22Rv1 (cell line): ENCODE data around the gene VMP1.

Experiments used
- ZFX ChIP-seq: fragments of 450-650 bp; IDR thresholded peaks from 2 replicates; pipeline ENCODE4 v1.6.1; 2017; ENCODE audit warnings: antibody characterized with exemption, borderline replicate concordance
- TF ChIP-seq, protein P1 (sequence below): fragments of 450-650 bp; IDR thresholded peaks from 2 replicates; pipeline ENCODE4 v1.5.1; 2017; ENCODE audit warnings: mild to moderate bottlenecking

DNA sequence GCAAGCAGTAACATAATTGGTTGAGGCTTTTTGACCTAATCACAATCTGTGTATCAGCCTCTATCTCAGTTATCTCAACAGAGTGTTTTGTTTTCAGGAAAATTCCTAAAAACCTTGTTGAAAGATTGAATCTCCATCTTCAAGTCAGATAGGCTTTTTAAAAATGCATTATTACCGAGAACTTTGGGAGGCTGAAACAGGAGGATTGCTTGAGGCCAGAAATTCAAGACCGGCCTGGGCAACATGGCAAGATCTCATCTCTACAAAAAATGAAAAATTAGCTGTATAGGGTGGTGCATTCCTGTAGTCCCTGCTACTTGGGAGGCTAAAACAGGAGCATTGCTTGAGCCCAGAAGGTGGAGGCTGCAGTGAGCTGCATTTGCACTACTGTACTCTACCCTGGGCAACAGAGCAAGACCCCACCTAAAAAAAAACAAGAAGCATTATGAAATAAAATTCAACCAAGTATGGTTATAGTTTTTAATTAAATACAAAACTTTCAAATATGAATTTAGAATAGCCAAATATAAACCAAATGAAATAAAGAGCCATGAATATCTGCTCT, 68.4 kb downstream of the VMP1 start:
- TF ChIP-seq, protein P1, sequence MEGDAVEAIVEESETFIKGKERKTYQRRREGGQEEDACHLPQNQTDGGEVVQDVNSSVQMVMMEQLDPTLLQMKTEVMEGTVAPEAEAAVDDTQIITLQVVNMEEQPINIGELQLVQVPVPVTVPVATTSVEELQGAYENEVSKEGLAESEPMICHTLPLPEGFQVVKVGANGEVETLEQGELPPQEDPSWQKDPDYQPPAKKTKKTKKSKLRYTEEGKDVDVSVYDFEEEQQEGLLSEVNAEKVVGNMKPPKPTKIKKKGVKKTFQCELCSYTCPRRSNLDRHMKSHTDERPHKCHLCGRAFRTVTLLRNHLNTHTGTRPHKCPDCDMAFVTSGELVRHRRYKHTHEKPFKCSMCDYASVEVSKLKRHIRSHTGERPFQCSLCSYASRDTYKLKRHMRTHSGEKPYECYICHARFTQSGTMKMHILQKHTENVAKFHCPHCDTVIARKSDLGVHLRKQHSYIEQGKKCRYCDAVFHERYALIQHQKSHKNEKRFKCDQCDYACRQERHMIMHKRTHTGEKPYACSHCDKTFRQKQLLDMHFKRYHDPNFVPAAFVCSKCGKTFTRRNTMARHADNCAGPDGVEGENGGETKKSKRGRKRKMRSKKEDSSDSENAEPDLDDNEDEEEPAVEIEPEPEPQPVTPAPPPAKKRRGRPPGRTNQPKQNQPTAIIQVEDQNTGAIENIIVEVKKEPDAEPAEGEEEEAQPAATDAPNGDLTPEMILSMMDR: no peak
- no peak for TF ChIP-seq ZFX
